Measurements from ENCODE around the gene QTRT2. TPM values are rescaled to one million over a fixed set of nuclear protein-coding genes. Genes with fewer than 3 reads are reported as not detected.

QTRT2 gene
- total RNA-seq, 1 donor, result 50.8 TPM

DNA sequence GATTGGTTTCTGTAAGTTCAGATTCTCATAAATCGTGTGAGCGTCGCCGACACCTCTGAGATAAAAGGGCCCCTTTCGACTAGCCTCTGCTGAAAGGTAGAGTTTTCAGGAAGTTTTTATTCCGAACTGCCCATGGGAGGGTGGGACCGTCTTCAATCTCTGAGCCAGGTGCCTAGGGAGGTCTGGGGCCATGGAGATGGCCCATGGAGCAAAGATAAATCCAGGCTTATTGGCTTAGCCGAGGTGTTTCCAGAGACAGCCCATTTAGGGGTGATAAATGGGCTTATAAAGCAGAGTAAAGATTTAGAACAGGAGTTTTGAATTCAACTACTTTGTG lies 442 bp downstream of the QTRT2 start:
- peaks cover 39% of the 10 kb centered on the region for H3K4me1 ChIP-seq (ENCODE audit: insufficient read depth, low read length)
- H3K9me3 ChIP-seq (ENCODE audit: low read depth, low read length), result no peaks in the 10 kb centered on the region
- peak overlapping the region; percentile 67 for H3K4me3 ChIP-seq (ENCODE audit: low read length)

DNA sequence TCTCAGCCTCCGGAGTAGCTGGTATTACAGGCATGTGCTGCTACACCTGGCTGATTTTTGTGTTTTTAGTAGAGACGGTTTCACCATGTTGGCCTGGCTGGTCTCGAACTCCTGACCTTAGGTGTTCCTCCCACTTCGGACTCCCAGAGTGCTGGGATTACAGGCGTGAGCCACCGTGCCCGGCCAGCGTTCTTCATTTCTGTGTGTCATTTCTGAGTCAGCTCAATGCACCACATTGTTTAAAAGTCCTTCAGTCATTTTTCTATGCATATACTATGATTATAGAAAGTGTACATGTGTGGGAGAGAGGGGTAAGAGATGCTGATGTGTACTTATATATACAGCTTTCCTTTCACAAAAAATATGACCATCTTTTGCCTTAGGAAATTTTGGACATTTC lies 2.1 kb downstream of the QTRT2 start:
- no peaks in the 10 kb centered on the region for H3K27me3 ChIP-seq (ENCODE audit: insufficient read depth, low read length)
- peaks cover 42% of the 10 kb centered on the region for H3K4me1 ChIP-seq (ENCODE audit: insufficient read depth, low read length)
- H3K9me3 ChIP-seq (ENCODE audit: low read depth, low read length), result no peaks in the 10 kb centered on the region
- H3K4me3 ChIP-seq (ENCODE audit: low read length), result no peak overlapping the region

More for the DNA sequence above, 442 bp downstream of the QTRT2 start:
- no peaks in the 10 kb centered on the region for H3K27me3 ChIP-seq (ENCODE audit: insufficient read depth, low read length)

DNA sequence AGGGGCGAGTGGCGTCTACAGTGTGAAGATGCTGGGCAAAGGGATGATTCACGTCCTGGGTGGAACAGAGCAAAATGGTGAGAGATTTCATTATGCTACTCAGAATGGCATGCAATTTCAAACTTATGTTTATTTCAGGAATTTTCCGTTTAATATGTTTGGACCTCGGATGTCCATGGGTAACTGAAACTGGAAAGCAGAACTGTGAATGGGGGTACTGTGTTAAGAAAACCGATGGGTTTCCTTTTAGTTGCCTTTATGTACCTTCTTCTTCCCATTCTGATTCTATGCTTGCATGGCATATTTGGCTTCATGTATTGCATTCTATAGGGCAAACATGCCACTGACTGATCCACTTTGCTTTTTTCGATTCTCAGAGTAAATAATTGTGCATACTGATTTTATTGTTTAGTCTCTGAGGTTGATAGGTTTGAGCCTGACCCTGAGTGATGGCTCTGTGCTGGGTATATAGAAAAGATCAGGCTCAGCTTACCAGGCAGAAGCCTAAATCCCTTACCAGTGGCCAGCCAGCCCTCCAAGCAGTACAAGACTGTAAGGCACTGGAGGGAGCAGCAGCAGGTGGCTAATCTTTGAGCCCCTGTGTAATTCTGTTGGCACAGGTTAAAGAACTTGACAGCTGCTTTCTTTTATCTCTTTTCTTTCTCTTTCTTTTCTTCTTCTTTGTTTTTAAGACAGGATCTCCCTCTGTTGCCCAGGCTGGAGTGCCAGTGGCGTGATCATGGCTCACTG lies 4.5 kb downstream of the QTRT2 start:
- Histone ChIP-seq H3K4me1 (ENCODE audit: insufficient read depth, low read length) (peaks cover 37% of the 10 kb centered on the region), H3K4me3 (ENCODE audit: low read length) (no peak overlapping the region), H3K9me3 (ENCODE audit: low read depth, low read length) (no peaks in the 10 kb centered on the region), H3K27me3 (ENCODE audit: insufficient read depth, low read length) (no peaks in the 10 kb centered on the region)

DNA sequence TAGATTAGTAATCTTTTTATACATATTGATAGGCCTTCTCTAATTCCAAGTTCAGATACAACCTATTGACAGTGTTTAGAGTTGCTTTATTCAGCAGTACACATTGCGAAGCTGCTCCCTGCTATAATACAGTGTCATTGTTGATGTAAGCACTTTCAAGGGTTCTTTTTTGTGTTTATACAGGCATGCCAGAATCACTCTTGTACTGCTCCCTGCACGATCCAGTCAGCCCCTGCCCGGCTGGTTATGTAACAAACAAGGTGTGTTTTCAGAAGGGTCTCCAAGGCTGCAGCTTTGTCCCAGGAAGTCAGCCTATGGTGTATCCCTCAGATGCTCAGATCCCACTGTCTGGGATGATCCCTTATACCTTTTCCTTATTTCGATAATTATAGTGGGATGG lies 11.3 kb downstream of the QTRT2 start:
- Histone ChIP-seq H3K9me3 (ENCODE audit: low read depth, low read length) (no peaks in the 10 kb centered on the region), H3K27me3 (ENCODE audit: insufficient read depth, low read length) (no peaks in the 10 kb centered on the region), H3K4me3 (ENCODE audit: low read length) (no peak overlapping the region), H3K4me1 (ENCODE audit: insufficient read depth, low read length) (no peaks in the 10 kb centered on the region)

DNA sequence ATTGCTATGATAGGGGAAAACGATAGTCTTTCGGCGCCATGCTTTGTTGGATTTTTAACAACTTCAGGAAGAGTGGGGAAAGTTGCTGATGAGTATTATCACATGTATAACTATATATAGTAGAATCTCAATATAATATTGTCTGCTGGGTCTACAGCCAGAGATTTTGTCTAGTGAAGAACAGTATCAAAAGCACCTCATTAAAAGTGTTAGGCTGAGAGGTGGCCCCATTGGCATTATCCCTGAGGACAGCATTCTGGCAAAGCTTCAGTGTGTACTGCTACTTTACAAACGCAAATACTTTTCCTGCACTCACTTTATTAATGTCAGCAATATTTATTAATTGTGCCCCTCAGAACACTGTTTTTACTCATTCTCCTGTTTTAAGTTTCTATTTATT lies 11.8 kb downstream of the QTRT2 start:
- no peaks in the 10 kb centered on the region for H3K9me3 ChIP-seq (ENCODE audit: low read depth, low read length)
- no peaks in the 10 kb centered on the region for H3K27me3 ChIP-seq (ENCODE audit: insufficient read depth, low read length)
- no peak overlapping the region for H3K4me3 ChIP-seq (ENCODE audit: low read length)
- no peaks in the 10 kb centered on the region for H3K4me1 ChIP-seq (ENCODE audit: insufficient read depth, low read length)

DNA sequence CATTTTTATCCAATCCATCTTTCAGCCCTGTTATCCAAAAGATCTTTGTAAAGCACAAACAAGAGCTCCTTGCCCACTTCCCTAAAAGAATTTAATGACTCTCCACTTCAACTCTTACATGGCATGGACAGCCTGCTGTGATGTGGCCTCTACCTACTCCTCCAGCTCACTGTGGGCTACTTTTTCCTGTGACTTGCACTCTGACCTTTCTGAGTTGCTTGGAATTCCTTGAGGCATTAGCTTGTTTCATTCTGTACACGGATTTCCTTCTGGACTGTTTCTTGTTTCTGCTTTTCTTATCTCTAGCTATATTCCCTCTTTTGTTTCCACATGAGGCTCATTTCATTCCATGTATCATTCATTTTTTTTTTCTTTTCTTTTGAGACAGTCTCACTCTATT lies 15.2 kb downstream of the QTRT2 start:
- Histone ChIP-seq H3K4me1 (ENCODE audit: insufficient read depth, low read length) (no peaks in the 10 kb centered on the region), H3K9me3 (ENCODE audit: low read depth, low read length) (no peaks in the 10 kb centered on the region), H3K4me3 (ENCODE audit: low read length) (no peak overlapping the region), H3K27me3 (ENCODE audit: insufficient read depth, low read length) (no peaks in the 10 kb centered on the region)

DNA sequence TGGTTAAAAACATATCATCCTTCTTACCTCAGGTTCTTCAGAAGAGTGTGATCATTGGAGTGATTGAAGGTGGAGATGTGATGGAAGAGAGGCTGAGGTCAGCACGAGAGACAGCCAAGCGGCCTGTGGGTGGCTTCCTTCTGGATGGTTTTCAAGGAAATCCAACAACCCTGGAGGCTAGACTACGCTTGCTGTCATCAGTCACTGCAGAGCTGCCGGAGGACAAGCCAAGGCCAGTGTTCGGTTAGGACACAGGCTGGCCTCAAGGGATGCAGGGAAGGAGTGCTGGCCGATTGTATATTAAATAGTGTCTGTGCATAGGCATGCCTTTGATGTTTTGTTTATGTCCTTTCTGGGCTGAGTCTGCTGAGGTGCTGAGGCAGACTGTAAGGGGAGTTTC lies 20.2 kb downstream of the QTRT2 start:
- H3K9me3 ChIP-seq (ENCODE audit: low read depth, low read length), result no peaks in the 10 kb centered on the region
- H3K4me3 ChIP-seq (ENCODE audit: low read length), result no peak overlapping the region
- H3K27me3 ChIP-seq (ENCODE audit: insufficient read depth, low read length), result no peaks in the 10 kb centered on the region
- H3K4me1 ChIP-seq (ENCODE audit: insufficient read depth, low read length), result no peaks in the 10 kb centered on the region

DNA sequence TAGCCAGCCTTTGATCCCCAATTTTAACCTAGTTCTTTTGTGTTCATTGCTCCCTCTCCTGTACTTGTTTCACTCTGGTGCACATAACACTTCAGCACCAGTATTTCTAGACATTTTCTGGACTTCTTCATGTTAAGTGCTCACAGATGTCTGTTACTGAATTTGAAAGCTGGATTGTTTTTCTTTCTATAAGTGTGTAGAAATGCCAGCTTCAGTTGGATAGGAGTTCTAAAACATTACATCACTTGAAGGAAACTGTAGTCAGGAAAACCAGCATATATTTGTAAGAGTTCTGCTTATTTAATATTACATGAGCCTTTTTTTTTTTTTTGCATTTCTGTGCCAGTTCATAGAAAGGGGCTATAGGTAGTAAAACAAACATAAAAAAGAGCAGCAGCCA lies 21.6 kb downstream of the QTRT2 start:
- Histone ChIP-seq H3K4me1 (ENCODE audit: insufficient read depth, low read length) (no peaks in the 10 kb centered on the region), H3K27me3 (ENCODE audit: insufficient read depth, low read length) (no peaks in the 10 kb centered on the region)

DNA sequence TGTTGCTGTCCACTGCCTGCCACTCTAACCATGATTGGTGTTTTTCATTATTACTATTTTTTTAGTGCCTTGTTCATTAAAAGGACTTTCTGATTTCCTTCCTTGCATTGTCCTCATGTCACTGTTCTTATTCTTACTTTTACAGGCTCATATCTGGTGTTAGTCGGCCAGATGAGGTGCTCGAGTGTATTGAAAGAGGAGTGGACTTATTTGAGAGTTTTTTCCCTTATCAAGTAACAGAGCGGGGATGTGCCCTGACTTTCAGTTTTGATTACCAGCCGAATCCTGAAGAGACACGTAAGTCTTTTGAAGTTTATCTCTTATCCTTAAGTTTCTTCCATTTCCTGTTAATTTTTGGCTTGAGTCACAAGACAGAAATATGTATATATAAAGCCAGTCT lies 23.2 kb downstream of the QTRT2 start:
- H3K4me3 ChIP-seq (ENCODE audit: low read length), result no peak overlapping the region
- H3K9me3 ChIP-seq (ENCODE audit: low read depth, low read length), result no peaks in the 10 kb centered on the region
- no peaks in the 10 kb centered on the region for H3K27me3 ChIP-seq (ENCODE audit: insufficient read depth, low read length)
- H3K4me1 ChIP-seq (ENCODE audit: insufficient read depth, low read length), result no peaks in the 10 kb centered on the region

More for the DNA sequence above, 21.6 kb downstream of the QTRT2 start:
- Histone ChIP-seq H3K4me3 (ENCODE audit: low read length) (no peak overlapping the region), H3K9me3 (ENCODE audit: low read depth, low read length) (no peaks in the 10 kb centered on the region)

DNA sequence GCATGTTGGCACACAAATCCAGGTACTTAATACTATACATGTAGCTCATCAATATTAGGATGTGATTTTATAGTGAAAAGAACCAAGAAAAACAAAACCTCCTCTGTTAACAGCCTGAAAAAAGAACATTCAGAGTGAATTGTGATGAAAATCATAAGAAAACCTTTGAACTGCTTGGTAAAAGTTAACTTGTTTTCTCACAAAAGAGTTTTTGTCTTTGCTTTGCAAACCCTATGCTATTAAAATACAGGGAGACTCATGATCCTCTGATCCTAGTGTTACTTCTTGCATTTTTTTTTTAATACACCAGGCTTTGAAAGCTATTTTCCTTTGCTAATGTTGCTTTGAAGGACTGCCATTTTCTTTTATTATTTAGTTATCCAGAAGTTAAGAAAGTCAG lies 23.7 kb downstream of the QTRT2 start:
- no peaks in the 10 kb centered on the region for H3K27me3 ChIP-seq (ENCODE audit: insufficient read depth, low read length)
- no peak overlapping the region for H3K4me3 ChIP-seq (ENCODE audit: low read length)
- H3K9me3 ChIP-seq (ENCODE audit: low read depth, low read length), result no peaks in the 10 kb centered on the region
- H3K4me1 ChIP-seq (ENCODE audit: insufficient read depth, low read length), result no peaks in the 10 kb centered on the region

DNA sequence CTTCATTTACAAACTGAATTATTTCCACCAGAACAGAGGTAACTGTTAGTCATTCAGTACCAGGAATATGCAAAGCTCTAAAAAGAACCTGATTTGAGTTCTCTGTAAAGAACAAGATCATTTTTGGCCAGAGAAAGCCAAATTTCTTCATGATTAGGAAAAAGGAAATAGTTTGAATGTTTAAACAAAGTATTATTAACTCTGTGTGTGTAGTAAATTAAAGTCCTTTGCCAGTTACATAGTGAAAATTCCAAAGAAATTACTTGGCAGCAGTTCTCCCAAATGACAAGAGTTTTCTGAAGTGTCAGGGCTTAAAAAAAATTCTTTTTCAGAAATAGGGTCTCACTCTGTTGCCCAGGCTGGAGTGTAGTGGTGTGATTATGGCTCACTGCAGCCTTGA lies 24.5 kb downstream of the QTRT2 start:
- Histone ChIP-seq H3K4me3 (ENCODE audit: low read length) (no peak overlapping the region), H3K9me3 (ENCODE audit: low read depth, low read length) (no peaks in the 10 kb centered on the region)

DNA sequence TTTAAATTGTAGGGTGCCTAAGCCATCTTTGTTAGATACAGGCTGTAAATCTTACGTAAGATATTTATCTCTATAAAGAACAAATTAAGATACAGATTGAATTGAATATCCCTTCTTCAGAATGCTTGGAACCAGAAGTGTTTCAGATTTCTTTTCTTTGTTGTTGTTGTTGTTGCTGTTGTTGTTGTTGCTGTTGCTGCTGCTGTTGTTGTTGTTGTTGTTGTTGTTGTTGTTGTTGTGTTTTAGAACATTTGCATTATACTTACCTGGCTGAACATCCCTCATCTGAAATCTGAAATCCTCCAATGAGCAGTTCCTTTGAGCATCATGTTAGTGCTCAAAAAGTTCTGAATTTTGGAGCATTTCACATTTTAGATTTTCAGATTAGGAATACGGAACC lies 26.6 kb downstream of the QTRT2 start:
- H3K4me3 ChIP-seq (ENCODE audit: low read length), result no peak overlapping the region
- no peaks in the 10 kb centered on the region for H3K4me1 ChIP-seq (ENCODE audit: insufficient read depth, low read length)
- H3K27me3 ChIP-seq (ENCODE audit: insufficient read depth, low read length), result no peaks in the 10 kb centered on the region
- no peaks in the 10 kb centered on the region for H3K9me3 ChIP-seq (ENCODE audit: low read depth, low read length)

More for the DNA sequence above, 24.5 kb downstream of the QTRT2 start:
- no peaks in the 10 kb centered on the region for H3K4me1 ChIP-seq (ENCODE audit: insufficient read depth, low read length)
- no peaks in the 10 kb centered on the region for H3K27me3 ChIP-seq (ENCODE audit: insufficient read depth, low read length)

DNA sequence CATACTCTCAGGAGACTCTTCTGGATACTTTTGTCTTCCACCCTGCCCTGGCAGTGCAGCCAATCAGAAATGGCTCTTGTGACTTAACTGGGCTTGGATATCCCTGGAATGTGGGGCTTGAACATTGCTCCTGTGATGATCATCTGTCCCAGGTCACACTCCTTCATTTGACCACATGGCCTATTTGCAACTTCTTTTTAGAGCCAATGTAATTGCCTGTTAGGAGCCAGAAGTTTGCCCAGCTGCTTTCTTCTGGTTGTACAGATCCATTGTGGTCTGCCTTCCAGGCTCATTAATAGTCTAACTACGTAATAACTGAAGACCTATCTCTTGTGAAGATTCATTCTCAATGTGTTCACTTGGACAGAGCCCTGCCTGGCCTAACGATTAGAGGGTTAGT lies 29.8 kb downstream of the QTRT2 start:
- no peak overlapping the region for H3K4me3 ChIP-seq (ENCODE audit: low read length)
- H3K27me3 ChIP-seq (ENCODE audit: insufficient read depth, low read length), result no peaks in the 10 kb centered on the region
- no peaks in the 10 kb centered on the region for H3K4me1 ChIP-seq (ENCODE audit: insufficient read depth, low read length)
- H3K9me3 ChIP-seq (ENCODE audit: low read depth, low read length), result no peaks in the 10 kb centered on the region

DNA sequence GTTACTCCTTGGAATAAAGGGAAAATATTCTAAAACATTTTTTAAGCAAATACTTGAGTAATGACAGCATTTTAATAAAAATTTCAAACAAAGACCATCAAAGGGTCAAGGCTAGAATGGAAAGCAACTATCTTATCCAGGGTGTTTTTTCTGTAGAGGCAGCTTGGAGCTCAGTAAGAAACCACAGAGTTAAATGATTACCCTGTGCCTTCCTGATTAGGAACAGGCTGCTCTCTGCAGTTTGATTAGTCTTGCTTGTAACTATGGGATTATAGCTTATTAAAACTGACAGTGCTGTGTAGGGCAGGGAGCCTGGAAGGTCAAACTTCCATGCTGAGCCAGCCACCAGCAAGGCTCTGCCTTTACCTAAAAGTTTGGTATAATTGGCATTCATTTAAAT lies 33.1 kb downstream of the QTRT2 start:
- Histone ChIP-seq H3K4me1 (ENCODE audit: insufficient read depth, low read length) (peaks cover 23% of the 10 kb centered on the region), H3K4me3 (ENCODE audit: low read length) (no peak overlapping the region), H3K27me3 (ENCODE audit: insufficient read depth, low read length) (no peaks in the 10 kb centered on the region), H3K9me3 (ENCODE audit: low read depth, low read length) (no peaks in the 10 kb centered on the region)

DNA sequence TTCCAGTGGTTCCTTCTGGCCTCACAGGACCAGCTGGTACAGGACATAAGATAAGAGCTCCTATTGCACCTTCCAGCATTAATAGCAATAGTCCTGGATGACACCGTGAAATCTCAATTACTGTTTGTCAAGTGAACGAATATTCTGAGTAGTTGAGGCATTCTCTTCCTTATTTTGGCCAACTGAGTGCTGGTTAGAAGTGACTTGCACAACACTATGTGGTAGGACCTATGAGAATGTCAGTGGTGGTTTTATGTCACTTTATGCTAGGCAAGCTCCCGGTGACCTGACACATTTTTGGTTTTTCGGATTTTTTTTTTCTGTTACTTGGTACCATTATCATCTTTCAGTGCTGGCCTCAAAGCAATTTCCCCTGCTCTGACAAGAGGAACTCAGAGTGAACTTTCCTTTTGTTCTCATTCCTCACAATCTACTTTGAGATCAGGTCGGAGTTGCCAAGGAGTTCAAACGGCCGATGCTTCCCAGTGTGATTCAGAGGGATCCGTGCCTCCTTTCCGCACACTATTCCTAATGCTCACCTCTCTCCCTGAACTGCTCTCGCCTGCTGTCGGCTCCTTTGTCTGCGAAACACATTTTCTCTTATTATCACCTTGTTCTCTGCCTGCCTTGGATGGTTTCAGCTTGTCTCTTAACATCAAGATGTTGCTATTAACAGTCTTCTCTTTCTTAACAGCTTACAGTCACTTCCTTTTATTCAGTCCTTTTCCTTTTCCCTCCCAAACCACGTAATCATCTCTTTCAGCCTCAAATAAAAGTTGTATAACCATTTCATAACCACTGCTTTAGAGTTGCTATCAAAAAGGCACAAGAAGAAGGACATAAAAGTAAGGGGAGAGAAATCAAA lies 35.8 kb downstream of the QTRT2 start:
- no peaks in the 10 kb centered on the region for H3K9me3 ChIP-seq (ENCODE audit: low read depth, low read length)
- H3K27me3 ChIP-seq (ENCODE audit: insufficient read depth, low read length), result no peaks in the 10 kb centered on the region
- H3K4me1 ChIP-seq (ENCODE audit: insufficient read depth, low read length), result peaks cover 23% of the 10 kb centered on the region
- H3K4me3 ChIP-seq (ENCODE audit: low read length), result no peak overlapping the region

DNA sequence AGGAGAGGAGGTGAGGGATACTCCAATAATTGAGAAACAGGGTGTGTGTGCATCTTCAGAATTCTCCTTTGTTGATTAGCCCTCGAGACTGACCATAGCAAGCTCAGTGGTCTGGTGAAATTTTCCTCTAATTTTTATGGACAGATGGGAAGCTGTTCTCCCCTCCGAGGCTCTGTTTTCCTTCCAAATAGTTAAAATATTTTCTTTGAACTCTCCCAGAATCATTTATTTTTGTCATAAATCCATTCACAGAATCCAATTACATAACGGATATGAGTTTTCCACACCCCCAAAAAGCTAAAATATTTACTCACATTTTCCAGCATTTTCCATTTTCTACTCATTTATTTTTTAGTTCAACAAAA lies 36.5 kb downstream of the QTRT2 start:
- Histone ChIP-seq H3K4me1 (ENCODE audit: insufficient read depth, low read length) (peaks cover 23% of the 10 kb centered on the region), H3K9me3 (ENCODE audit: low read depth, low read length) (no peaks in the 10 kb centered on the region), H3K27me3 (ENCODE audit: insufficient read depth, low read length) (no peaks in the 10 kb centered on the region), H3K4me3 (ENCODE audit: low read length) (no peak overlapping the region)
